ENCODE results near the gene SH3BP2. TPM values are rescaled to one million over a fixed set of nuclear protein-coding genes. Genes with fewer than 3 reads are reported as not detected.

The SH3BP2 gene
- total RNA-seq, 1 donor from 2014 or later, result 70.8 TPM

GRCh38 chr4:2823301-2823670, 30.4 kb downstream of the SH3BP2 start:
- Mint-ChIP-seq H3K27me3 (no peaks in the 10 kb centered on the region), H3K36me3 (ENCODE audit: insufficient read depth) (peaks cover 4% of the 10 kb centered on the region), H3K4me3 (ENCODE audit: low read depth) (no peak overlapping the region), H3K4me1 (ENCODE audit: low read depth) (peaks cover 4% of the 10 kb centered on the region), H3K9me3 (ENCODE audit: low read depth) (no peaks in the 10 kb centered on the region), H3K27ac (no peak overlapping the region)
- no peak for TF ChIP-seq CTCF (IDR thresholded peaks at IDR 0.05; ENCODE audit: unreplicated experiment)
- no peak for DNase-seq (ENCODE audit: low spot score, unreplicated experiment)

GRCh38 chr4:2823671-2824328, 30.9 kb downstream of the SH3BP2 start:
- no peak for DNase-seq (ENCODE audit: low spot score, unreplicated experiment)
- no peaks in the 10 kb centered on the region for H3K27me3 Mint-ChIP-seq
- TF ChIP-seq CTCF (IDR thresholded peaks at IDR 0.05; ENCODE audit: unreplicated experiment), result no peak
- H3K4me1 Mint-ChIP-seq (ENCODE audit: low read depth), result peaks cover 4% of the 10 kb centered on the region
- no peaks in the 10 kb centered on the region for H3K9me3 Mint-ChIP-seq (ENCODE audit: low read depth)
- H3K4me3 Mint-ChIP-seq (ENCODE audit: low read depth), result no peak overlapping the region
- peaks cover 4% of the 10 kb centered on the region for H3K36me3 Mint-ChIP-seq (ENCODE audit: insufficient read depth)
- H3K27ac Mint-ChIP-seq, result no peak overlapping the region

- H3K9me3 Mint-ChIP-seq (ENCODE audit: low read depth), result no peaks in the 10 kb centered on the region
- peaks cover 6% of the 10 kb centered on the region for H3K36me3 Mint-ChIP-seq (ENCODE audit: insufficient read depth)
- peaks cover 2% of the 10 kb centered on the region for H3K4me1 Mint-ChIP-seq (ENCODE audit: low read depth)
- H3K4me3 Mint-ChIP-seq (ENCODE audit: low read depth), result no peak overlapping the region
- no peaks in the 10 kb centered on the region for H3K27me3 Mint-ChIP-seq
- no peak overlapping the region for H3K27ac Mint-ChIP-seq
- no peak for TF ChIP-seq CTCF (IDR thresholded peaks at IDR 0.05; ENCODE audit: unreplicated experiment)
- DNase-seq (ENCODE audit: low spot score, unreplicated experiment), result no peak
These were observed 31.5 kb downstream of the SH3BP2 start for GRCh38 chr4:2824329-2824835.

GRCh38 chr4:2824836-2825381, 32.0 kb downstream of the SH3BP2 start:
- no peak for DNase-seq (ENCODE audit: low spot score, unreplicated experiment)
- no peaks in the 10 kb centered on the region for H3K27me3 Mint-ChIP-seq
- H3K4me3 Mint-ChIP-seq (ENCODE audit: low read depth), result no peak overlapping the region
- TF ChIP-seq CTCF (IDR thresholded peaks at IDR 0.05; ENCODE audit: unreplicated experiment), result no peak
- H3K4me1 Mint-ChIP-seq (ENCODE audit: low read depth), result no peaks in the 10 kb centered on the region
- no peak overlapping the region for H3K27ac Mint-ChIP-seq
- peaks cover 6% of the 10 kb centered on the region for H3K36me3 Mint-ChIP-seq (ENCODE audit: insufficient read depth)
- no peaks in the 10 kb centered on the region for H3K9me3 Mint-ChIP-seq (ENCODE audit: low read depth)

DNA sequence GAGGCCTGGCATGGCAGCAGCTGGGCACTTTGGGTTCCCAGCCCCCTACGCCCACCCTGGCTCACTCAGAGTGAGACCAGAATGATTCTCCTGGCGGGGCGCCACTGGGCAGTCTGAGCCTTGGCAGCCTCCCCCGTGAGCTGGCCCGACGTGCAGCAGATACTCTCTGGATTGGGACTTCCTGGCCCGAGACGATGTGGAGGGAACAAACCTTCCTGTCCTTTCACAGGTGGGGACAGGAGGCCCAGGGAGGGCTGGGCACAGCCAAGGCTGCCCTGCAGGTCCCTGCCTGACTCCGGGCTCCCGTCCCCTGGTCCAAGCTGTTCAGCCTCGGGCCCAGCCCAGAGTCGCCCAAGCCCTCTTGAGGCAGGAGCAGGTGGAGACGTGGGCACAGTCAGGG, 32.9 kb downstream of the SH3BP2 start:
- TF ChIP-seq CTCF (IDR thresholded peaks at IDR 0.05; ENCODE audit: unreplicated experiment), result no peak
- Mint-ChIP-seq H3K27ac (no peak overlapping the region), H3K9me3 (ENCODE audit: low read depth) (no peaks in the 10 kb centered on the region), H3K4me1 (ENCODE audit: low read depth) (no peaks in the 10 kb centered on the region), H3K27me3 (no peaks in the 10 kb centered on the region), H3K4me3 (ENCODE audit: low read depth) (no peak overlapping the region), H3K36me3 (ENCODE audit: insufficient read depth) (peaks cover 6% of the 10 kb centered on the region)
- no peak for DNase-seq (ENCODE audit: low spot score, unreplicated experiment)

Measured in progenitor cell of endocrine pancreas (in vitro differentiated cells).